ENCODE data around the gene SPATA33.
"Not testable (repeated sequence)": the region's sequence is repeated elsewhere in the genome, so short reads cannot be mapped to it uniquely, and the experiment has no call there.

Gene SPATA33

GRCh38 chr16:89693931-89694783, 36.5 kb downstream of the SPATA33 start:
- H3K27ac ChIP-seq, result no peak overlapping the region
- TF ChIP-seq CTCF (conservative IDR thresholded peaks at IDR 0.05), result no peak

DNA sequence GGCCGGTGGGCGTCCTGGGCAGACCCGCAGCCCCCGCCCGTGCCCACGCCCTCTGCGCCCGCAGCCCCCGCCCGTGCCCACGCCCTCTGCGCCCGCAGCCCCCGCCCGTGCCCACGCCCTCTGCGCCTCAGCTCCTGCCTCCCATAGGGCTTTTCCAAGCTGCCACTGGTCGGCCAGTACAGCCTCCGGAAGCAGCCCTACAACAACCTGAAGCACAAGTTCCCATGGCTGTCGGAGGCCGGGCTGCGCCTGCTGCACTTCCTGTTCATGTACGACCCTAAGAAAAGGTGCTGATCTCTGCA, 37.1 kb downstream of the SPATA33 start:
- not testable (repeated sequence) for H3K27ac ChIP-seq

GRCh38 chr16:89695086-89695874, 37.6 kb downstream of the SPATA33 start:
- H3K27ac ChIP-seq, result no peak overlapping the region
- TF ChIP-seq CTCF (conservative IDR thresholded peaks at IDR 0.05), result no peak

- TF ChIP-seq CTCF (conservative IDR thresholded peaks at IDR 0.05), result no peak
- no peak overlapping the region for H3K27ac ChIP-seq
Observed at GRCh38 chr16:89695875-89696669, 38.4 kb downstream of the SPATA33 start.

GRCh38 chr16:89696670-89697128, 39.1 kb downstream of the SPATA33 start:
- TF ChIP-seq CTCF (conservative IDR thresholded peaks at IDR 0.05), result no peak
- H3K27ac ChIP-seq, result no peak overlapping the region

GRCh38 chr16:89697161-89697615, 39.6 kb downstream of the SPATA33 start:
- no peak overlapping the region for H3K27ac ChIP-seq
- no peak for TF ChIP-seq CTCF (conservative IDR thresholded peaks at IDR 0.05)

- no peak overlapping the region for H3K27ac ChIP-seq
- TF ChIP-seq CTCF (conservative IDR thresholded peaks at IDR 0.05), result no peak
Observed at GRCh38 chr16:89697616-89698331, 40.1 kb downstream of the SPATA33 start.

DNA sequence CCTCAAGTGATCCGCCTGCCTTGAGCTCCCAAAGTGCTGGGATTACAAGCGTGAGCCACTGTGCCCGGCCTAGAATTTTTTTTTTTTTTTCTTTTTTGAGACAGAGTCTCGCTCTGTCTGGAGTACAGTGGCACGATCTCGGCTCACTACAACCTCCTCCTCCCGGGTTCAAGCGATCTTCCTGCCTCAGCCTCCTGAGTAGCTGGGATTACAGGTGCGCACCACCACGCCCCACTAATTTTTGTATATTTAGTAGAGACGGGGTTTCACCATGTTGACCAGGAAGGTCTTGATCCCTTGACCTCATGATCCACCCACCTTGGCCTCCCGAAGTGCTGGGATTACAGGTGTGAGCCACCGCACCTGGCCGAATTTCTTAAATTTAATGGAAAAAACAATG, 41.1 kb downstream of the SPATA33 start:
- H3K27ac ChIP-seq, result not testable (repeated sequence)

DNA sequence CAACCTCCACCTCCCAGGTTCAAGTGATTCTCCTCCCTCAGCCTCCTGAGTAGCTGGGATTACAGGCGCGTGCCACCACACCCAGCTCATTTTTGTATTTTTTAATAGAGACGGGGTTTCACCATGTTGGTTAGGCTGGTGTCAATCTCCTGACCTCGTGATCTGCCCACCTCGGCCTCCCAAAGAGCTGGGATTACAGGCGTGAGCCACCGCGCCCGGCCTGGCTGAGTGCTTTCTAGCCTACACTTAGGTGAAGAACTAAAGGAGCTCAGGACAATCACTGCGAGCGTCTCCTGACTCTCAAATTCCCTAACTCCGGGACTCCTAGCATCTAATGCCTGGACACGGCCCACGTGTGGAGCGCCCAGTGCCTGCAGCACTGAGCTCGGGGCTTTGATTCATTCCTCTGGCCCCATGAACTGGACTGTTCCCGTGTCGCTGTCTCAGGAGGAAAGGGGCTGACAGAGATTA, 42.0 kb downstream of the SPATA33 start:
- not testable (repeated sequence) for H3K27ac ChIP-seq

Data from VCaP (cell line).